NCI-H1105 treated with DMSO at 0.1 percent for 48 hours (cell line): ENCODE data around the gene ABRAXAS1.
"Not testable (repeated sequence)": the region's sequence is repeated elsewhere in the genome, so short reads cannot be mapped to it uniquely, and the experiment has no call there.

ENCODE experiments used
- DNase-seq: peaks from one replicate; lab custom pipeline; 2025; lab: John Stamatoyannopoulos, UW

ABRAXAS1 gene

DNA sequence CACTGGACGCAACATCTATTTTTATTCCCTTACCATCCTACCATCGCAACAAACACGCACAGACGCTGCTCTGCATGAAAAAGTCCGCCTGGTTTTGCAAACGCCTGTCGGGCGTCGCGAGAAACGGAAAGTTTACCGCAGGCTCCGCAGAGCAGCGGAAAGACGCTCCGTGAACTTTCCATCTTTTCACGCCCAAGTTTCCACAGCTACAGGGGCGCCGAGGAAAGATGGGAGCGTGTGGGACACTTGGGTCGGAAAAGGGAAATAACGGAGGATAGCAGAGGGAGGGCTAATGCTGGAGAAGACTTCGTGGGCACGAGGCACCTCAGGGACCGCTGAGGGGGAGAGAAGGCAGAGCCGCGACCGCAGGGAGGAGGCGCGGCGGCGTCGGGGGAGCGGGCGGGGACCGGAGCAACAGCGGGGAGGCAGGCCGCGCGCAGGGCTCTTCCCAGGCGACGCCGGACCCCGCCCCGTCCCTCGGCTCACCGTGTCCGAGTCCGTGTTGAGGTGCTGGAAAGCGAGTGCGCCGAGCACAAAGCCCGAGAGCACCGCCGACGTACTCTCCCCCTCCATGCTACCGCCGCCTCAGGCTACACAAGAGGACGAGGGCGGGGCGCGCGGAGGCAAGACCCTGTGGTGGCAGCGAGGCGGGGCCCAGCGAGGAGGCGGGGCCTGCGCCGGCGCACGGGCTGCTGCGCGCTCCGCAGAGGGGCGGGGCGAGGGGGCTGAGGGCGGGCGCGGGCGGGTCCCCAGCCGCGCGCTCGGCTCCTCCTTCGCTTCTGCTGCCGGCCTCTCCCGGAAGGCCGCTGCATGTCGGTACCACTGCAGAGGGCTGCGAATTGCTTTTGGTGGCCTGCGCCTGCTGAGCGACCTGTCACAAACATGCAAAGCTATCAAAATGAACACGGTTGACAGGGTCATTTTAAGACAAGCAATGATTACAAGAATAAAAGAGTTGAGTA, at the start of gene ABRAXAS1:
TSS of gene ABRAXAS1 (minus strand) at position 601 of the 962 bp plus-strand sequence. CDS start at position 573, 28 bp downstream.
- DNase-seq: peak; percentile 79

GRCh38 chr4:83527671-83528070, 42.8 kb upstream of the ABRAXAS1 start:
- DNase-seq: no peak

DNA sequence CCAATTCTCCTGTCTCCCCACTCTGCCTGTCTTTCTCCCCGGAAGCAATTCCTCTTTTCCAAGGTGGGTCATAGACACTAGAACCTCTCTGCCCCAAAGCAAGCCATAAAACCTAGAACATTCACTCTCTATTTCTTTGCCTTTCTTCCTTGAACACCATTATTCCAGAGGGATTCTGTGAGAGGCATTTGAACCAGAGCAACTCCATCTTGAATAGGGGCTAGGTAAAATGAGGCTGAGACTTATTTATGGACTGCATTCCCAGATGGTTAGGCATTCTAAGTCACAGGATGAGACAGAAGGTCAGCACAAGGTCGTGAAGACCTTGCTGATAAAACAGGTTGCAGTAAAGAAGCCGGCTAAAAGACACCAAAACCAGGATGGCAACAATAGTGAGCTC, 37.3 kb upstream of the ABRAXAS1 start:
- no peak for DNase-seq

GRCh38 chr4:83516042-83516772, 31.3 kb upstream of the ABRAXAS1 start:
- DNase-seq: no peak

DNA sequence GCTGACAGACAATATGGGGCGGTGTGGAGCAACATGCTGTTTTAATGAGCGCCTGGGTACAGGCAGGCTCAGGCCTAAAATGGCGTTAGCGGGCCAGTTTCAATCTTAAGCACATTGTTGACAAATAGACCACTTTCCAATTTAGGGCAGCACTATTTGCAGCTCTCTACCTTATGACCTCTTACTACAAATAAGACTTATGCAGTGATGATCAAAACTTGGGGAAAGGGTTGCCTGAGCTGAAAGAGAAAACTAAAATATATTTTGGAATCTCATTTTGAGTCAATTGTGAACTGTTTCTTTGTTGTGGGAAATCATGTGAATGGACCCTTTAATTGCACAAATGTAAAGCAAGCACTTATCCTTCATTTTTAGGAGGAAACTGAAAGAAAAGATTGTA, 25.5 kb upstream of the ABRAXAS1 start:
- DNase-seq: no peak

DNA sequence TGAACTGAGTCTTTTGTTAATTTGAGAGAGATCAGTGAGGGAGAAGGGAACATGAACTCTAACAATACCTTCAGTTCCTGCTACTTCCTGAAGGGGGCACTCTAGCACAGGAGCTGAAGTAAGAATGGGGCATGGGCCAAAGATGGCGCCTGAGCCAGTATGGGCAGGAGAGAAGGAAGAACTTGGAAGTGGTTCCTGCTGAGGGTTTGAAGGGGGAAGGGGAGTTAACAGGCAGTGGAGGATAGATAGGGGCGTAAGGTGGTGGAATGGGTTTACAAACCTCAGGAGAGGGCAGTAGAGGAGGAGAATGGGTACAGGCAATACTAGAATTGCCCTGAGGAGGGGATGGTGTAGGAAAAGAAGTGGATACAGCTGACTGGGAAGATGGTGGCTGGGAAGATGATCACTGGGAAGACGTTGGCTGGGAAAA, 24.3 kb upstream of the ABRAXAS1 start:
- DNase-seq: peak; percentile 27

DNA sequence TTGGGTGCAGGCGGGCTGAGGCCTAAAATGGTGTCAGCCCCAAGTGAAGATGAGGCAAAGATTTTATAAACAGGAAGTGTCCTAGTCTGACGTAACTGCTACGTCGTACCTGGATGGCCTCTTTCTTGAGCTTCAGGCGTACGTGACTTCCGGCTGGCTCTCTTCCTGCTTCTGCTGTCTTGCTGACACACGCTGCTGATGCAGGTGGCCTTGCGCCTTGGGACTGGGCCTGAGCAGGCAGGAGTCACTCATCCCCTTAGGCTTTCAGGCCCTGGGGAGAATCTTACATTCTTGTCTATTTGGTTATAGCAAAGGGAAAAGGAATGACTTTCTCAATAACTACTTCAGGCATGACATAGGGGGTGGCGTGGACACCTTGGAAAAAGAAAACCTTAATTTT, 20.1 kb upstream of the ABRAXAS1 start:
- DNase-seq: no peak

- DNase-seq: no peak
Observed at GRCh38 chr4:83504503-83504902, 19.6 kb upstream of the ABRAXAS1 start.

DNA sequence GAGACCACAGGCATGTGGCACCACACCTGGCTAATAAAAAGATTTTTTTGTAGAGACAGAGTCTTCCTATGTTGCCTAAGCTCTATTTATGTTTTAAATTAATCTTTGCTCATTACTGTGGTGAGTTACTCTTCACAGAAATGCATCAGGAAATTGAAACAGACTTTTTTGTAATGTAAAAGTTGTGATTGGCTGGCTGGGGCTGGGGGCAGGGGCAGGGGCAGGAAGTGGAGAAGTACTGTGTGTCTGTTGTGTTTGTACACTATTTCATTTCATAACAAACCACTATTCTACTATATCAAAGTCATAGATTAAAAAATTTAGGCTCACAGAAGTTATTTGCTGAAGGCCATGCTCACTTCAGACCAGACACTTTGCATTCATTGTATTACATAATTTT, 19.1 kb upstream of the ABRAXAS1 start:
- no peak for DNase-seq

DNA sequence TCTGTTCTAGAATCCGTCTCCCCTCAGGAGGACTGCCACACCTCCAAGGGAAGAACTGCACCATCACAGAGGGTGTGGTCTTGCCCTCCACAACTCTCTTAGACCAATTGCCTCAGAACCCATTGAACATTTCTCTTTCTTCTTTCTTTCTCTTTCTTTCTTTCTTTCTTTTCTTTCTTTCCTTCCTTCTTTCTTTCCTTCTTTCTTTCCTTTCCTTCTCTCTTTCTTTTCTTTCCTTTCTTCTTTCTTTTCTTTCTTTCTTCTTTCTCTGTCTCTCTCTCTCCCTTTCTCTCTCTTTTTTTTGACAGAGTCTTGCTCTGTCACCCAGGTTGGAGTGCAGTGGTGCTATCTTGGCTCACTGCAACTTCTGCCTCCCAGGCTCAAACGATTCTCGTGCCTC, 16.8 kb upstream of the ABRAXAS1 start:
- not testable (repeated sequence) for DNase-seq

- DNase-seq: no peak
Observed at GRCh38 chr4:83498187-83498586, 13.3 kb upstream of the ABRAXAS1 start.

GRCh38 chr4:83496085-83496917, 11.4 kb upstream of the ABRAXAS1 start:
- DNase-seq: not testable (repeated sequence)

DNA sequence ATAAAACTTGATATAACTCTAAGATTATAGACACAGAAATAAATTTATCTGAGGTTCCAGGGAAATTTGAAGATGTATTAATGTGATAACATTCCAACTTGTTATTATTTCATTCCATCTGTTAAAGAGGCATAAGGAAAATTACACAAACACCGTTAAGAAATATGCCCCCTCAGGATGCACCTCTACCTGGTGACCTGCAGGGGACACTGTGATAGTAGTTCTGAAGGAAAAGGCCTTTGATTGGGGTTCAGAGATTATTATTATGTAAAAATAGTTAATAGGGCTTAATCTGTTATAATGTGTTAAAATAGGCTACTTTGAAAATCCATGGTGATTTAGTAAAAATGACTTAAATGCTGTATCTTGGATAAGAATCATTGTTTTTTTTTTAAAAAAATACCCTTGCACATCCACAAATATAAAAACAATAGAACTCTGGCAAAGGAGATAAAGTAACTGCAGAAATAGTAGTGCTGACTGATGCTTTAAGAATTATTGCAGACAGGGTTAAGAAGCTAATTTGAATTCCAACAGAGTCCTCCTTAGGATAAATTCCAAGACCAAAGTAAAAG, 6.1 kb upstream of the ABRAXAS1 start:
- no peak for DNase-seq

- DNase-seq: no peak
Observed at GRCh38 chr4:83489711-83490326, 4.9 kb upstream of the ABRAXAS1 start.

DNA sequence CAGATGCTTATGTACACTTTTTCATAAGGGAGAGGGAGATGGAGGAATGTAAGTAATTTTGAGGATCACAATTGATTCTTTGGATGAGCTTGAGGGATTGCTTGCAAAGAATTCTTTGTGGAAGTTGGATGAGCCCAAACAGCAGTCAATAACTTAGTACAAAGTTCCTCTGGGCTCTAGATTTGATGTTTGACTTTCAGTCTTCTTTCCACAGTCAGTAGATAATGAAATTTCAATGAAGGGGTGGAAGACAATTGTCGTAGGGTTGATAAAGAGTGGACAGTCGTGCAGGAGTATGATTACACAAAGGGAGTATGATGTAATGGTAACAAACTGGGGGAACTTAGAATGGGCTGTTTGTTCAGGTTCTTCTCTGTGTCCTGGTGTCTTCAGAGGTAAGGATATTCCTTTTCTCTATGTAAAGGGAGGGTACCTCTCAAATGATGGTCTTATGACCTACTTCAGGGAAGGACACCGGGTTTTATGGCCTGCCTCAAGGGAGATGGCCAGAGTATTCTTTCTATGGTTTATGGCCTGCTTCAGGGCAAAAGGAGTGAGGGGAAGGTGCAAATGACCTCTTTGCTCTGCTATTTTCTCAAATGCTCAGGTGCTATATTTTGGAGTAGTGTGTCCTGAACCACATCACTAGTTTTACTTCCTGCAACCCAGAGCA, 1.7 kb upstream of the ABRAXAS1 start:
- DNase-seq: no peak

- DNase-seq: no peak
Observed at GRCh38 chr4:83473966-83474365, 10.9 kb downstream of the ABRAXAS1 start.

DNA sequence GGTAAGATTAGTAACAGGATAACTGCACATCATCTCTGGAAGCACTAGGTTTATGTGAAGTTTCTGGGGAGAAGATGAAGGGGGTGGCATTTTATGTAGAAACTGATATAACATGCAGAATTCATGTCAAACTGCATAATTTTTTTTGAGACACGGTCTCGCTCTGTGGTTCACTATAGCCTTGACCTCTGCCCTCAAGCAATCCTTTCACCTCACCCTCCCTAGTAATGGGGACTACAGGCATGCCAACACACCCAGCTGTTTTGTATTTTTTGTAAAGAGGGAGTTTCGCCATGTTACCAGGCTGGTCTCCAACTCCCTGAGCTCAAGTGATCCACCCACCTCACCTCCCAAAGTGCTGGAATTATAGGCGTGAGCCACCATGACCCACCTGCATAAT, 11.5 kb downstream of the ABRAXAS1 start:
- no peak for DNase-seq

DNA sequence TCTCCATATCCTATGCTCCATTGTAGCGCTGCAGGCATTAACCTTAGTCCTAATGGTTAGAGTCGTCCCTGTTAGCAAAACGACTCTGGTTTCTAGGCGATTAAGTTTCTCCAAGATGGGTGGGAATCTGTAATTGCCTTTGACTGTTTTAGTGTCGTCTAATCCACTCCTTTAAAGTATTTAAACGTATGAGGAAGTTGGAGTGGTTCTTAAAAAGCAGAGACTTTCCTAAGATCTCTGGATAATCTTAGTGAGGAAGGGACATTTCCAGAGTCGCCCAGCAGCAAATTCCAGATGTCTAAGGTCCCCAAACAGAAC, 28.8 kb downstream of the ABRAXAS1 start:
- DNase-seq: no peak

GRCh38 chr4:83455281-83456183, 29.4 kb downstream of the ABRAXAS1 start, which contains the start of the genes HELQ and MRPS18C:
Gene HELQ, minus strand, starts transcription at chr4:83455823. Its CDS starts 130 bp downstream, at chr4:83455693.
Gene MRPS18C, plus strand, starts transcription at chr4:83456058. Its CDS starts 20 bp downstream, at chr4:83456078.
- DNase-seq: peak; percentile 95

GRCh38 chr4:83454686-83455085, 30.2 kb downstream of the ABRAXAS1 start:
- DNase-seq: no peak
